Body of pancreas (tissue), 4 donors: Measurements from ENCODE around the gene GH1.
"Not testable (repeated sequence)": the region's sequence is repeated elsewhere in the genome, so short reads cannot be mapped to it uniquely, and the experiment has no call there.

Experiments
- CTCF ChIP-seq, 7 experiments: fragments of 450-650 bp in 4 of 7; fragments of 200-600 bp in 3 of 7; sonication (generic) in 3 of 7; IDR thresholded peaks; one replicate each; pipeline ENCODE4 v1.5.1; 2016 to 2019; ENCODE audit warnings: antibody characterized with exemption in 7 of 7
- POLR2A ChIP-seq, 3 donors: fragments of 450-650 bp; IDR thresholded peaks; one replicate each; pipeline ENCODE4 v1.6.1; 2016; ENCODE audit warnings: antibody characterized with exemption in 3 of 3, mild to moderate bottlenecking in 2 of 3

DNA sequence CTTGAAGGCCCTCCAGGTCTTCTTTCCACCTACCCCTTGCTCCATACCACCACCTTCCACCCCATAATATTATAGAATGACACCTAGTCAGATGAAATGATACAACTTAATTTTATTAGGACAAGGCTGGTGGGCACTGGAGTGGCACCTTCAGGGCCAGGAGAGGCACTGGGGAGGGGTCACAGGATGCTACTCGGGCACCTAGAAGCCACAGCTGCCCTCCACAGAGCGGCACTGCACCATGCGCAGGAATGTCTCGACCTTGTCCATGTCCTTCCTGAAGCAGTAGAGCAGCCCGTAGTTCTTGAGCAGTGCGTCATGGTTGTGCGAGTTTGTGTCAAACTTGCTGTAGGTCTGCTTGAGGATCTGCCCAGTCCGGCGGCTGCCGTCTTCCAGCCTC lies 23.8 kb downstream of the GH1 start:
- not testable (repeated sequence) for TF ChIP-seq CTCF, POLR2A (IDR thresholded peaks at IDR 0.05)
